DND-41 (cell line): ENCODE results near the gene PIGH.

Source experiments
- CTCF ChIP-seq: IDR thresholded peaks from 2 replicates; pipeline ENCODE4 v1.5.1; 2012; ENCODE audit warnings: borderline replicate concordance, low read length, moderate library complexity, mild to moderate bottlenecking; ENCODE audit not compliant: poor library complexity, severe bottlenecking; ENCODE audit errors: extremely low read depth
- EZH2 ChIP-seq: IDR thresholded peaks from 3 replicates; pipeline ENCODE4 v1.6.1; 2012; ENCODE audit warnings: borderline replicate concordance, low read depth, mild to moderate bottlenecking, moderate library complexity, low read length, inconsistent platforms; ENCODE audit not compliant: severe bottlenecking

GRCh38 chr14:67602995-67603545 lies 3.0 kb upstream of the PIGH start:
- TF ChIP-seq CTCF (no peak), EZH2 (no peak)
